OCI-LY7 (cell line): Measurements from ENCODE around the gene LTBP2.
A peak's percentile ranks its signal among the peaks of the same experiment; 100 is the strongest.

Experiments used
- EZH2phosphoT487 ChIP-seq: fragments of 200-600 bp; sonication (generic); IDR thresholded peaks from 2 replicates; pipeline ENCODE4 v1.6.1; 2018; ENCODE audit warnings: low read depth, borderline replicate concordance, mild to moderate bottlenecking, mixed run types, antibody characterized with exemption, low read length, moderate library complexity, mixed read lengths
- TF ChIP-seq, protein P1 (sequence below): fragments of 200-600 bp; sonication (generic); conservative IDR thresholded peaks from 2 replicates; pipeline ENCODE4 v1.5.1; 2014; ENCODE audit warnings: mild to moderate bottlenecking, antibody characterized with exemption, low read length, moderate library complexity, mixed read lengths

DNA sequence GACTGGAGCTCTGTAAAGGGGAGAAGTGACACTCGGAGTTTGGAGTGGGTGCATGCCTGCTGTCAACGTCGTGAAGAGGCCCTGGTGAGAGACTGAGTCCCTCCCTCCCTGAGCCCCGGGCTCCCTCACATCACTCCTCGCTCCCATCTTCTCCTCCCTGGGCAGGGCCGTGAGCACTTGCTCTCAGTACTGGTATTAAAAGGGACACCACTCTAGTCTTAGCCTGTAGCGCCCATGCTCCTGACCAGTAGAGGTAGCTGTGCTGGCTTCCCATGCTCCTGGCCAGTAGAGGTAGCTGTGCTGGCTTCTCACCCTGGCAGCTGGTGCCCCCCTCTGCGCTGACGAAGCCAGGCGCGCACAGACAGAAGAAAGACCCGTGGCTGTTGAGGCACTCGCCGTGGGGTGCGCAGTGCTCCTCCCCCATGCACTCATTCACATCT lies 103.7 kb downstream of the LTBP2 start:
- TF ChIP-seq, protein P1, sequence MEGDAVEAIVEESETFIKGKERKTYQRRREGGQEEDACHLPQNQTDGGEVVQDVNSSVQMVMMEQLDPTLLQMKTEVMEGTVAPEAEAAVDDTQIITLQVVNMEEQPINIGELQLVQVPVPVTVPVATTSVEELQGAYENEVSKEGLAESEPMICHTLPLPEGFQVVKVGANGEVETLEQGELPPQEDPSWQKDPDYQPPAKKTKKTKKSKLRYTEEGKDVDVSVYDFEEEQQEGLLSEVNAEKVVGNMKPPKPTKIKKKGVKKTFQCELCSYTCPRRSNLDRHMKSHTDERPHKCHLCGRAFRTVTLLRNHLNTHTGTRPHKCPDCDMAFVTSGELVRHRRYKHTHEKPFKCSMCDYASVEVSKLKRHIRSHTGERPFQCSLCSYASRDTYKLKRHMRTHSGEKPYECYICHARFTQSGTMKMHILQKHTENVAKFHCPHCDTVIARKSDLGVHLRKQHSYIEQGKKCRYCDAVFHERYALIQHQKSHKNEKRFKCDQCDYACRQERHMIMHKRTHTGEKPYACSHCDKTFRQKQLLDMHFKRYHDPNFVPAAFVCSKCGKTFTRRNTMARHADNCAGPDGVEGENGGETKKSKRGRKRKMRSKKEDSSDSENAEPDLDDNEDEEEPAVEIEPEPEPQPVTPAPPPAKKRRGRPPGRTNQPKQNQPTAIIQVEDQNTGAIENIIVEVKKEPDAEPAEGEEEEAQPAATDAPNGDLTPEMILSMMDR = peak; percentile 43
- no peak for TF ChIP-seq EZH2phosphoT487
